Activated naive CD4-positive, alpha-beta T cell treated with anti-CD3 and anti-CD28 coated beads, Interleukin-2, amount 50 U/mL, for 24 hours (primary cell): ENCODE data around the gene LOXL1.

Source experiments
- H3K27ac Mint-ChIP-seq: one replicate; pipeline ENCODE4 v1.8.0; 2021; ENCODE audit warnings: mild to moderate bottlenecking, mixed read lengths
- H3K27me3 Mint-ChIP-seq: one replicate; pipeline ENCODE4 v1.8.0; 2021; ENCODE audit warnings: mixed read lengths
- H3K36me3 Mint-ChIP-seq: one replicate; pipeline ENCODE4 v1.8.0; 2021; ENCODE audit warnings: mixed read lengths
- H3K4me1 Mint-ChIP-seq: one replicate; pipeline ENCODE4 v1.8.0; 2021; ENCODE audit warnings: mixed read lengths
- H3K4me3 Mint-ChIP-seq: one replicate; pipeline ENCODE4 v1.8.0; 2021; ENCODE audit warnings: mild to moderate bottlenecking, mixed read lengths
- H3K9me3 Mint-ChIP-seq: one replicate; pipeline ENCODE4 v1.8.0; 2021; ENCODE audit warnings: mixed read lengths

LOXL1 gene

GRCh38 chr15:73994413-73994883 is 68.2 kb downstream of the LOXL1 start, which contains the start of gene PML:
Gene PML, plus strand, starts transcription at chr15:73994716. Its CDS starts 97 bp downstream, at chr15:73994813.
- no peaks in the 10 kb centered on the region for H3K9me3 Mint-ChIP-seq
- peak within 1 kb of the TSS; percentile 95 for H3K27ac Mint-ChIP-seq
- peaks cover 63% of the 10 kb centered on the region for H3K4me1 Mint-ChIP-seq
- no peaks in the 10 kb centered on the region for H3K27me3 Mint-ChIP-seq
- H3K36me3 Mint-ChIP-seq, result peaks cover 3% of the 10 kb centered on the region
- H3K4me3 Mint-ChIP-seq, result peak within 1 kb of the TSS; percentile 97

- H3K4me1 Mint-ChIP-seq, result peaks cover 65% of the 10 kb centered on the region
- H3K27ac Mint-ChIP-seq, result peak overlapping the region; percentile 63
- no peaks in the 10 kb centered on the region for H3K9me3 Mint-ChIP-seq
- H3K36me3 Mint-ChIP-seq, result peaks cover 3% of the 10 kb centered on the region
- H3K4me3 Mint-ChIP-seq, result peak overlapping the region; percentile 97
- H3K27me3 Mint-ChIP-seq, result no peaks in the 10 kb centered on the region
These were observed 68.8 kb downstream of the LOXL1 start for GRCh38 chr15:73994912-73995622.

GRCh38 chr15:73996267-73996666 is 70.0 kb downstream of the LOXL1 start:
- peak overlapping the region; percentile 89 for H3K27ac Mint-ChIP-seq
- H3K9me3 Mint-ChIP-seq, result no peaks in the 10 kb centered on the region
- peak overlapping the region; percentile 97 for H3K4me3 Mint-ChIP-seq
- H3K4me1 Mint-ChIP-seq, result peaks cover 74% of the 10 kb centered on the region
- H3K36me3 Mint-ChIP-seq, result peaks cover 3% of the 10 kb centered on the region
- H3K27me3 Mint-ChIP-seq, result no peaks in the 10 kb centered on the region

GRCh38 chr15:73996939-73997338 is 70.7 kb downstream of the LOXL1 start:
- peak overlapping the region; percentile 97 for H3K4me3 Mint-ChIP-seq
- H3K27ac Mint-ChIP-seq, result peak overlapping the region; percentile 88
- H3K36me3 Mint-ChIP-seq, result peaks cover 3% of the 10 kb centered on the region
- peaks cover 76% of the 10 kb centered on the region for H3K4me1 Mint-ChIP-seq
- H3K27me3 Mint-ChIP-seq, result no peaks in the 10 kb centered on the region
- H3K9me3 Mint-ChIP-seq, result no peaks in the 10 kb centered on the region

- Mint-ChIP-seq H3K9me3 (no peaks in the 10 kb centered on the region), H3K27me3 (no peaks in the 10 kb centered on the region), H3K36me3 (peaks cover 5% of the 10 kb centered on the region), H3K27ac (no peak overlapping the region), H3K4me1 (peaks cover 68% of the 10 kb centered on the region), H3K4me3 (no peak overlapping the region)
These were observed 71.7 kb downstream of the LOXL1 start for GRCh38 chr15:73997986-73998385.
